ENCODE results near the gene ST6GAL1.

Gene ST6GAL1, protein sequence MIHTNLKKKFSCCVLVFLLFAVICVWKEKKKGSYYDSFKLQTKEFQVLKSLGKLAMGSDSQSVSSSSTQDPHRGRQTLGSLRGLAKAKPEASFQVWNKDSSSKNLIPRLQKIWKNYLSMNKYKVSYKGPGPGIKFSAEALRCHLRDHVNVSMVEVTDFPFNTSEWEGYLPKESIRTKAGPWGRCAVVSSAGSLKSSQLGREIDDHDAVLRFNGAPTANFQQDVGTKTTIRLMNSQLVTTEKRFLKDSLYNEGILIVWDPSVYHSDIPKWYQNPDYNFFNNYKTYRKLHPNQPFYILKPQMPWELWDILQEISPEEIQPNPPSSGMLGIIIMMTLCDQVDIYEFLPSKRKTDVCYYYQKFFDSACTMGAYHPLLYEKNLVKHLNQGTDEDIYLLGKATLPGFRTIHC

DNA sequence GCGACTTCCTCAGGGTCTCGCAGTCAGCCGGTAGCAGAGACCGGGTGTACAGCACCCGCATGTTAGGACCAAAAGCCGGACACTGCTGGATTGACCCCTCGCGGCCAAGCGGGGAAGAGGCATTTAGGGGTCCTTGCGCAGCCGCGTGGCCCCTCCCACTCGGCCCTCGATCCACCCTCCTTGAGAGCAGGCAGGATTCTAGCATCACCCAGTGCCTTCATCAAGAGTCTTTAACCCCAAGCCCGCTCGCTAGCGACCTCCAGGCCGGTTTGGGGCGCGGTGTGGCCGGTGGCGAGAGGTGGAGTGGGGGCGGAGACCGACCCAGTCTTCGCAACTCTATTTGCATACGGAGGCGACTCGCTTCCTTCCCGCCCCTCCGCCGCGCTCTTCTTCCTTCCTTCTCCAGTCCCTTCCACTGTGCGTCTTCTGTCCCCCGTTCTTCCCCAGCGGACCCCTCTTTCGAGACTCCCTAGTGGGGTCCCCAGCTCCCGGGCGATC lies at the start of gene ST6GAL1:
TSS of gene ST6GAL1 (plus strand) at position 384 of the 498 bp plus-strand sequence. CDS start 112,178 bp downstream, outside the sequence.
- TF ChIP-seq GATA2 (IDR thresholded peaks at IDR 0.05; ENCODE audit: low read depth, low read length): no peak
- TF ChIP-seq GATA3 (IDR thresholded peaks at IDR 0.05; ENCODE audit: low read depth, low read length): no peak

GRCh38 chr3:186882150-186882524 lies 48.2 kb upstream of the ST6GAL1 start:
- no peak for TF ChIP-seq GATA2 (IDR thresholded peaks at IDR 0.05; ENCODE audit: low read depth, low read length)
- no peak for TF ChIP-seq GATA3 (IDR thresholded peaks at IDR 0.05; ENCODE audit: low read depth, low read length)

DNA sequence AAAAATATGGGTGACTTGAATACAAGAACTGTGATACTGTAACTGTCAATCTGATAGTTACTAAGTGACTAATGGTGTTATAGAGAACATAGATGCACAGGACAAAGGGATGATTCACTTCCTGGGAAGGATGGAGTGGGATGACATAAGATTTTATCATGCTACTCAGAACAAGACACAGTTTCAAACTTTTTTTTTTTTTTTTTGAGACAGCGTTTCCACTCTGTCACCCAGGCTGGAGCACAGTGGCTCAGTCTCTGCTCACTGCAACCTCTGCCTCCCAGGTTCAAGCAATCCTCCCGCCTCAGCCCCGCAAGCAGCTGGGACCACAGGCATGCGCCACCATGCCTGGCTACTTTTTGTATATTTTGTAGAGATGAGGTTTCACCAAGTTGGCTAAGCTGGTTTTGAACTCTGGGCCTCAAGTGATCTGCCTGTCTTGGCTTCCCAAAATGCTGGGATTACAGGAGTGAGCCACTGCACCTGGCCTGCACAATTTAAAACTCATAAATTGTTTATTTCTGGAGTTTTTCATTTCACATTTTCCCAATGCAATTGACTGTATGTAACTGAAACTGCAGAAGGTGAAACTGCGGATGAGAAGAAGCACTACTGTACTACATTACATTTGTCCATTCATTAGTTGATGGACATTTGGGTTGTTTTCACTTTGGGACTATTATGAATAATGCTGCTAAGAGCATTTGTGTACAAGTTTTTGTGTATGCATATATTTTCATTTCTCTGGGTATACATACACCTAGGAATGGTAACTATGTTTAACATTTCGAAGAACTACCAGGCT lies 47.2 kb upstream of the ST6GAL1 start:
- TF ChIP-seq GATA3 (IDR thresholded peaks at IDR 0.05; ENCODE audit: low read depth, low read length): no peak
- no peak for TF ChIP-seq GATA2 (IDR thresholded peaks at IDR 0.05; ENCODE audit: low read depth, low read length)

- TF ChIP-seq GATA3 (IDR thresholded peaks at IDR 0.05; ENCODE audit: low read depth, low read length) (no peak), GATA2 (IDR thresholded peaks at IDR 0.05; ENCODE audit: low read depth, low read length) (no peak)
These were observed 46.7 kb upstream of the ST6GAL1 start for GRCh38 chr3:186883686-186884058.

DNA sequence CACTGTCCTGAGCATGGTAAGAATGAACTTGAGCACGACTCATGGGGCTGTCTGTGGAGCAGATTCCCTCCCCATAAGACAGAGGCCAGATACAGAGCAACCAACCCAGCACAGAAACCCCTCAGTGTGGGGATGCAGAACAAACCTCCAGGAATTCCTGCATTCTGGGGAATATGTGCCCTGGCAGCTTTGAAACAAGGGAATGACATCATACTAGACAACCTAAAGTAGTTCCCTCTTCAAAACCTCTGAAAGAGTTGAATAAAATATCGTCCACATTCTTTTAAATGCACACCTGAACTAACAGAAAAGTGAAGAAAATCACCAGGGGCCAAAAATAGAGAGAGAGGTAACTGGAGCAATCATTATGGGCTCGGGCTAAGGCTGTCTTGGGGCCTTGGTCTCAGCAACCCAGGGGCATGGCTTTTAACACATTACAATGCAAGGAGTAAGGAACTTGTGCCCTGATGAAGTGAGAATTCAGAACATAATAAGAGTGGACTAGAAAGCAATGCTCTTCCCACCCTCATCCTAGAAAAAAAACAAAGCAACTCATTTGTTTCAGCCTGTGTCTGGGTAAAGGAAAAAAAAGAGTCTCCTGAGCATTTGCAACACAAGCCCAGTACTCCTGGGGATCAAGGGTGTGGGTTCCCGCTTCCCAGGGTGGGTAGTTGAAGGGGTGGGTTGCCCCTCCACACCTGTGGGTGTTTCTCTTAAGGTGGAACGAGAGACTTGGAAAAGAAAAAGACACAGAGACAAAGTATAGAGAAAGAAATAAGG lies 43.9 kb upstream of the ST6GAL1 start:
- TF ChIP-seq GATA2 (IDR thresholded peaks at IDR 0.05; ENCODE audit: low read depth, low read length) (no peak), GATA3 (IDR thresholded peaks at IDR 0.05; ENCODE audit: low read depth, low read length) (no peak)

DNA sequence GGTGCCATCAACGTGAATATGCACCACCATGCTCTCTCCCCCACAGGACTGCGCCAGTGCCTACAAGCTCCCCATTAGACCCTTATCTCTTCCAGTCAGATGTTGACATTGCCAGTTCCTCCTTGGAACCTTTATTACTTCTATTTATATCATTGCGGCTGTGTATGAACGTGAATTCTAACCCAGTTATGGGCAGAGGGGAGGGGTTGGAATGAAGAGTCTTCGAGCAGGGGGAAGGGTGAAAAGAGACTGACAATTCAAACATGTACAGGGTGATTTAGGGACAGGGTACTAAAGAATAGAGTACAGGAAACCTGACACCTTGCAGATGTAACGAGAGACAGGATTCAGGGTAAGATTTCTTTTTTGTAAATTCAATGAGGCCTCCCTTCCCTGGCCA lies 41.8 kb upstream of the ST6GAL1 start:
- TF ChIP-seq GATA2 (IDR thresholded peaks at IDR 0.05; ENCODE audit: low read depth, low read length): no peak
- no peak for TF ChIP-seq GATA3 (IDR thresholded peaks at IDR 0.05; ENCODE audit: low read depth, low read length)

GRCh38 chr3:186890911-186891310 lies 39.4 kb upstream of the ST6GAL1 start:
- no peak for TF ChIP-seq GATA2 (IDR thresholded peaks at IDR 0.05; ENCODE audit: low read depth, low read length)
- no peak for TF ChIP-seq GATA3 (IDR thresholded peaks at IDR 0.05; ENCODE audit: low read depth, low read length)

- TF ChIP-seq GATA2 (IDR thresholded peaks at IDR 0.05; ENCODE audit: low read depth, low read length) (no peak), GATA3 (IDR thresholded peaks at IDR 0.05; ENCODE audit: low read depth, low read length) (no peak)
These were observed 34.9 kb upstream of the ST6GAL1 start for GRCh38 chr3:186895406-186895805.

DNA sequence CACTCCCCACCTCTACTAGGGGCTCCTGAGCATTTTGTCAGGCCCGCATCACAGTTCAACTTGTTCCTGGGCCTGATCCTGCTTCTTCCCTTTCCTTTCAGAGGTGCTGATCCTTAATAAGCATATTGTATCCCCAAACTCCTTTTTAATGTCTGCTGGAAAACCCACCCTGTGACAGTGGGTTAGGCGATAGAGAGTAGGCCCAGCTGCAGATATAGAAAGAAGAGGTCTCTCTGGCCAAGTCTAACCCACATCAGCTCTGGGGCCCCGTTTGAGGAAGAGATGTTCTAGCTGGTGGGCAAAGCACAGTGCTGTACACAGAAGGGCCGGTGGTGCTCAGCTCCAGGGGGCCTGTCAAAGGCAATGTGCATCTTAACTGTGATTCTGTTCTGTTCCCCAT lies 34.3 kb upstream of the ST6GAL1 start:
- TF ChIP-seq GATA2 (IDR thresholded peaks at IDR 0.05; ENCODE audit: low read depth, low read length) (no peak), GATA3 (IDR thresholded peaks at IDR 0.05; ENCODE audit: low read depth, low read length) (no peak)

DNA sequence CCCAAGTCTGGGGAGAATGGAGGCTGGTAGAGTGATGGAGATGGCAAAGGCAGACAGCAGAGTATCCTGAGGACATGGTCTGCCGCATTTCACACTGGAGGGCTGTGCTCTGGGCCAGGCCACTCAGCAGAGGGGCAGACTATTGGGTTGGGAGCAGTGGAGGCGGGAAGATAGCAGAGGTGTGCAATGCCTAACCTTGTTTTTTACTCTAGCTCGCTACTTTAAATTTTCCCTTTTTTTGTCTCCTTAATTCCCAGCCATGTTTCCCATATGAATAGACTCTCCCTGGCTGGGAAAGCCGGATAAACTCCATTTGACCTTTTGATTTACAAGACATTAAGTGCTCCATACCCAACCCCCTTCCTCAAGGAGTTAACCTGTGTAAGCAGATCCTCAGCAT lies 33.5 kb upstream of the ST6GAL1 start:
- TF ChIP-seq GATA2 (IDR thresholded peaks at IDR 0.05; ENCODE audit: low read depth, low read length) (no peak), GATA3 (IDR thresholded peaks at IDR 0.05; ENCODE audit: low read depth, low read length) (no peak)

DNA sequence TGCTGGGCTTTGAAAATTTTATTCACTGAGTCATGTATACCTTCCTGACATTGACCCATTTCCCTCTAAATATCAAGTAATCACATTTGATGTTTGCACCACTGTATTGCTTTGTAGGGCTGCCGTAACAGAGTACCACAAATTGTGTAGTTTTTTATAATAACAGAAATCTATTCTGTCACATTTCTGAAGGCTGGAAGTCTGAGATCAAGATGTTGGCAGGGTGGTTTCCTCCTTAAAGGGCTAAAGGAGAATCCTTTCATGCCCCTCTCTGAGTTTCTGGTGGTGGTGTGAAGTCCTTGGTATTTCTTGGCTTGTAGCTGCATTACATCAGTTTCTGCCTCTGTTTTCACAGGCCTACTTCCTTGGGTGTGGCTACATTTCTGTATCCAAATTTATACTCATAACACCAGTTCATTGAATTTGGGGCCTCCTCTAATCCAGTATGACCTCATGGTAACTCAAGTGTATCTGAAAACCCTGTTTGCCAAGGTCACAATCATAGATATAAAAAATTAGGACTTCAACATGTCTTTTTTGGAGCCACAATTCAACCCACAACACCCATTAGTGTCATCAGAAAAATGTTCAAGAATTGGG lies 29.1 kb upstream of the ST6GAL1 start:
- TF ChIP-seq GATA3 (IDR thresholded peaks at IDR 0.05; ENCODE audit: low read depth, low read length): no peak
- TF ChIP-seq GATA2 (IDR thresholded peaks at IDR 0.05; ENCODE audit: low read depth, low read length): no peak

GRCh38 chr3:186902154-186902553 lies 28.2 kb upstream of the ST6GAL1 start:
- no peak for TF ChIP-seq GATA3 (IDR thresholded peaks at IDR 0.05; ENCODE audit: low read depth, low read length)
- TF ChIP-seq GATA2 (IDR thresholded peaks at IDR 0.05; ENCODE audit: low read depth, low read length): no peak

DNA sequence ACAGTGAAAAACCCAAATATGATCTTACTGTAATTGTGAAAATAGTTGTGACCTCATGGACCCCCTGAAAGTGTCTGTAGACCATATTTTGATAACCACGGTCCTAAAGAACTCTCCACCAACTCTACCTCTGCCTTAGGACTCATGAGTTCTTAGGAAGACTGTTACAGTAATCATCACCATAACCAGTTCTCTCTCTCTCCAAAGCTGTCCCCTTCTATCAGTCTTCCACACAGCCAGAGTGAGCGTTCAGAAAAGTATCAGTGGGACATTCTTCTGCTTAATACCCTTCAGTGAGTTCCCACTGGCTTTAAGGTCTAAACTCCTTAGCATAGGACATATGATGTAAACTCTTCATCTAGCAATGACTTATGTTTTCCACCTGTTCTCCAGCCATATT lies 27.6 kb upstream of the ST6GAL1 start:
- TF ChIP-seq GATA2 (IDR thresholded peaks at IDR 0.05; ENCODE audit: low read depth, low read length) (no peak), GATA3 (IDR thresholded peaks at IDR 0.05; ENCODE audit: low read depth, low read length) (no peak)
